BLaER1 (cell line): Measurements from ENCODE around the gene BLOC1S5.
A peak's percentile ranks its signal among the peaks of the same experiment; 100 is the strongest.

Source experiments
- H3K27ac ChIP-seq: shearing (Covaris generic); formaldehyde crosslinking; 2 replicates; pipeline ENCODE4 v1.8.1; 2022
- H3K27me3 ChIP-seq: shearing (Covaris generic); formaldehyde crosslinking; 2 replicates; pipeline ENCODE4 v1.8.1; 2022
- H3K36me3 ChIP-seq: shearing (Covaris generic); formaldehyde crosslinking; 2 replicates; pipeline ENCODE4 v1.8.1; 2022
- H3K4me1 ChIP-seq: shearing (Covaris generic); formaldehyde crosslinking; 2 replicates; pipeline ENCODE4 v1.8.1; 2022
- H3K4me2 ChIP-seq: shearing (Covaris generic); formaldehyde crosslinking; 2 replicates; pipeline ENCODE4 v1.8.1; 2022
- H3K4me3 ChIP-seq: shearing (Covaris generic); formaldehyde crosslinking; 2 replicates; pipeline ENCODE4 v1.8.1; 2022
- H3K9ac ChIP-seq: shearing (Covaris generic); formaldehyde crosslinking; 2 replicates; pipeline ENCODE4 v1.8.1; 2022
- H3K9me3 ChIP-seq: shearing (Covaris generic); formaldehyde crosslinking; 2 replicates; pipeline ENCODE4 v1.8.1; 2022
- H4K20me1 ChIP-seq: shearing (Covaris generic); formaldehyde crosslinking; 2 replicates; pipeline ENCODE4 v1.8.1; 2022
- Cebpa-rat ChIP-seq: shearing (Covaris generic); IDR thresholded peaks from 2 replicates; pipeline ENCODE4 v1.8.1; 2022

BLOC1S5 gene

GRCh38 chr6:8070718-8071117, 6.5 kb upstream of the BLOC1S5 start:
- Histone ChIP-seq H3K27ac (no peak overlapping the region), H3K9ac (no peak overlapping the region), H4K20me1 (no peaks in the 10 kb centered on the region), H3K4me1 (peaks cover 24% of the 10 kb centered on the region), H3K9me3 (no peaks in the 10 kb centered on the region), H3K4me3 (no peak overlapping the region), H3K36me3 (no peaks in the 10 kb centered on the region), H3K27me3 (no peaks in the 10 kb centered on the region), H3K4me2 (no peak overlapping the region)
- TF ChIP-seq Cebpa-rat: no peak

- H3K4me2 ChIP-seq: no peak overlapping the region
- no peaks in the 10 kb centered on the region for H3K36me3 ChIP-seq
- H3K4me1 ChIP-seq: peaks cover 21% of the 10 kb centered on the region
- no peak overlapping the region for H3K4me3 ChIP-seq
- H3K27me3 ChIP-seq: no peaks in the 10 kb centered on the region
- H3K9ac ChIP-seq: no peak overlapping the region
- no peaks in the 10 kb centered on the region for H4K20me1 ChIP-seq
- no peaks in the 10 kb centered on the region for H3K9me3 ChIP-seq
- TF ChIP-seq Cebpa-rat: no peak
- no peak overlapping the region for H3K27ac ChIP-seq
Measured at GRCh38 chr6:8069631-8070284, 5.6 kb upstream of the BLOC1S5 start.

GRCh38 chr6:8069151-8069550, 5.0 kb upstream of the BLOC1S5 start:
- Histone ChIP-seq H3K27ac (no peak overlapping the region), H3K4me3 (no peak overlapping the region), H3K4me1 (peaks cover 17% of the 10 kb centered on the region), H3K9ac (no peak overlapping the region), H4K20me1 (no peaks in the 10 kb centered on the region), H3K27me3 (no peaks in the 10 kb centered on the region), H3K9me3 (no peaks in the 10 kb centered on the region), H3K4me2 (no peak overlapping the region), H3K36me3 (no peaks in the 10 kb centered on the region)
- no peak for TF ChIP-seq Cebpa-rat

GRCh38 chr6:8066108-8066507, 1.9 kb upstream of the BLOC1S5 start:
- H4K20me1 ChIP-seq: no peaks in the 10 kb centered on the region
- no peak overlapping the region for H3K4me3 ChIP-seq
- no peaks in the 10 kb centered on the region for H3K9me3 ChIP-seq
- no peak overlapping the region for H3K27ac ChIP-seq
- no peak overlapping the region; the same call in 1 of the 2 replicates for H3K4me2 ChIP-seq
- no peak for TF ChIP-seq Cebpa-rat
- H3K4me1 ChIP-seq: peaks cover 23% of the 10 kb centered on the region
- H3K9ac ChIP-seq: no peak overlapping the region
- H3K36me3 ChIP-seq: peaks cover 9% of the 10 kb centered on the region
- H3K27me3 ChIP-seq: no peaks in the 10 kb centered on the region

- no peak for TF ChIP-seq Cebpa-rat
- Histone ChIP-seq H3K4me2 (peak overlapping the region; percentile 76; the same call in 1 of the 2 replicates), H3K36me3 (peaks cover 9% of the 10 kb centered on the region), H4K20me1 (no peaks in the 10 kb centered on the region), H3K27me3 (no peaks in the 10 kb centered on the region), H3K4me1 (peaks cover 23% of the 10 kb centered on the region), H3K27ac (peak overlapping the region; percentile 59; the same call in 1 of the 2 replicates), H3K9me3 (no peaks in the 10 kb centered on the region), H3K4me3 (no peak overlapping the region), H3K9ac (no peak overlapping the region)
Measured at GRCh38 chr6:8065519-8065911, 1.3 kb upstream of the BLOC1S5 start.

GRCh38 chr6:8064638-8065518, 689 bp upstream of the BLOC1S5 start:
- H3K4me2 ChIP-seq: peak overlapping the region; percentile 76
- H3K4me1 ChIP-seq: peaks cover 23% of the 10 kb centered on the region
- H3K9ac ChIP-seq: peak overlapping the region; percentile 92
- H3K9me3 ChIP-seq: no peaks in the 10 kb centered on the region
- H4K20me1 ChIP-seq: no peaks in the 10 kb centered on the region
- H3K36me3 ChIP-seq: peaks cover 15% of the 10 kb centered on the region
- peak overlapping the region; percentile 86 for H3K4me3 ChIP-seq
- H3K27me3 ChIP-seq: no peaks in the 10 kb centered on the region
- no peak for TF ChIP-seq Cebpa-rat
- H3K27ac ChIP-seq: peak overlapping the region; percentile 59

- H3K9me3 ChIP-seq: no peaks in the 10 kb centered on the region
- no peak overlapping the region for H3K27ac ChIP-seq
- H3K4me2 ChIP-seq: no peak overlapping the region
- peaks cover 35% of the 10 kb centered on the region for H3K36me3 ChIP-seq
- H3K4me3 ChIP-seq: no peak overlapping the region
- no peaks in the 10 kb centered on the region for H4K20me1 ChIP-seq
- H3K9ac ChIP-seq: no peak overlapping the region
- H3K4me1 ChIP-seq: peaks cover 23% of the 10 kb centered on the region
- no peak for TF ChIP-seq Cebpa-rat
- no peaks in the 10 kb centered on the region for H3K27me3 ChIP-seq
Measured at GRCh38 chr6:8061736-8062135, 2.5 kb downstream of the BLOC1S5 start.

- Histone ChIP-seq H4K20me1 (no peaks in the 10 kb centered on the region), H3K27ac (no peak overlapping the region), H3K4me1 (peaks cover 18% of the 10 kb centered on the region), H3K9ac (no peak overlapping the region), H3K36me3 (peaks cover 49% of the 10 kb centered on the region), H3K27me3 (no peaks in the 10 kb centered on the region), H3K4me2 (no peak overlapping the region), H3K9me3 (no peaks in the 10 kb centered on the region), H3K4me3 (no peak overlapping the region)
- TF ChIP-seq Cebpa-rat: no peak
Measured at GRCh38 chr6:8060346-8060745, 3.8 kb downstream of the BLOC1S5 start.

GRCh38 chr6:8059129-8059528, 5.1 kb downstream of the BLOC1S5 start:
- TF ChIP-seq Cebpa-rat: no peak
- Histone ChIP-seq H3K9ac (no peak overlapping the region), H3K27me3 (no peaks in the 10 kb centered on the region), H3K27ac (no peak overlapping the region), H3K9me3 (no peaks in the 10 kb centered on the region), H3K36me3 (peaks cover 57% of the 10 kb centered on the region), H3K4me3 (no peak overlapping the region), H3K4me1 (peaks cover 9% of the 10 kb centered on the region), H4K20me1 (no peaks in the 10 kb centered on the region), H3K4me2 (no peak overlapping the region)

- no peaks in the 10 kb centered on the region for H3K27me3 ChIP-seq
- peaks cover 59% of the 10 kb centered on the region for H3K36me3 ChIP-seq
- H3K9ac ChIP-seq: no peak overlapping the region
- H3K9me3 ChIP-seq: no peaks in the 10 kb centered on the region
- H3K4me2 ChIP-seq: no peak overlapping the region
- no peak for TF ChIP-seq Cebpa-rat
- H3K27ac ChIP-seq: no peak overlapping the region
- H3K4me1 ChIP-seq: peaks cover 2% of the 10 kb centered on the region; the same call in 1 of the 2 replicates
- H3K4me3 ChIP-seq: no peak overlapping the region
- no peaks in the 10 kb centered on the region for H4K20me1 ChIP-seq
Measured at GRCh38 chr6:8057793-8058192, 6.4 kb downstream of the BLOC1S5 start.
